H1 (cell line): ENCODE results near the gene CST1.

Experiments used
- BRCA1 ChIP-seq: IDR thresholded peaks from 2 replicates; pipeline ENCODE4 v1.6.1; 2012; ENCODE audit warnings: low read depth, low read length, improper control_type of control experiment
- CEBPB ChIP-seq: IDR thresholded peaks from 2 replicates; pipeline ENCODE4 v1.6.1; 2012; ENCODE audit warnings: low read depth, low read length
- CREB1 ChIP-seq: IDR thresholded peaks from 2 replicates; pipeline ENCODE4 v1.6.1; 2012; ENCODE audit warnings: inconsistent platforms
- CTCF ChIP-seq, 3 experiments: IDR thresholded peaks; 1 replicate in 2 of 3; 2 replicates in 1 of 3; pipeline versions ENCODE4 v1.5.1 to v1.6.1; 2011; ENCODE audit warnings: low read length in 3 of 3, mild to moderate bottlenecking in 3 of 3, inconsistent platforms in 2 of 3, low read depth in 1 of 3, moderate library complexity in 1 of 3; ENCODE audit not compliant: insufficient read depth in 1 of 3; ENCODE audit errors: control extremely low read depth in 1 of 3
- GABPA ChIP-seq: IDR thresholded peaks from 2 replicates; pipeline ENCODE4 v1.6.1; 2011; ENCODE audit warnings: mild to moderate bottlenecking, low read length, moderate library complexity, borderline replicate concordance; ENCODE audit not compliant: insufficient read depth
- HDAC6 ChIP-seq: IDR thresholded peaks from one replicate; pipeline ENCODE4 v1.7.1; 2012; ENCODE audit warnings: low read depth, mild to moderate bottlenecking, inconsistent platforms, low read length, moderate library complexity
- POLR2A ChIP-seq, 2 experiments: IDR thresholded peaks; 1 replicate in 1 of 2; 2 replicates in 1 of 2; pipeline ENCODE4 v1.6.1; 2011; ENCODE audit warnings: low read depth in 2 of 2, low read length in 2 of 2, mild to moderate bottlenecking in 2 of 2; ENCODE audit errors: control extremely low read depth in 1 of 2
- POLR2AphosphoS5 ChIP-seq: IDR thresholded peaks from 2 replicates; pipeline ENCODE4 v1.6.1; 2011; ENCODE audit warnings: low read depth, low read length
- SP2 ChIP-seq: IDR thresholded peaks from 2 replicates; pipeline ENCODE4 v1.6.1; 2012; ENCODE audit warnings: mild to moderate bottlenecking, low read length, inconsistent platforms
- SP4 ChIP-seq: IDR thresholded peaks from 2 replicates; pipeline ENCODE4 v1.6.1; 2012; ENCODE audit warnings: low read length, inconsistent platforms
- YY1 ChIP-seq: IDR thresholded peaks from 2 replicates; pipeline ENCODE4 v1.6.1; 2011; ENCODE audit warnings: low read depth, mild to moderate bottlenecking, low read length

GRCh38 chr20:23725102-23725501, 25.6 kb downstream of the CST1 start:
- TF ChIP-seq CTCF (IDR thresholded peaks at IDR 0.05; ENCODE audit: control extremely low read depth in 1 of 3, insufficient read depth in 1 of 3, low read depth in 1 of 3, low read length in 3 of 3) (no peak), SP2 (no peak), CREB1 (no peak), HDAC6 (no peak), POLR2AphosphoS5 (no peak), YY1 (no peak), CEBPB (no peak), POLR2A (IDR thresholded peaks at IDR 0.05; ENCODE audit: control extremely low read depth in 1 of 2, low read depth in 2 of 2, low read length in 2 of 2) (no peak), GABPA (no peak), BRCA1 (no peak), SP4 (no peak)
